Common myeloid progenitor, CD34-positive (primary cell): ENCODE data around the gene MMRN2.

Experiments
- CTCF ChIA-PET: fragments of 350-600 bp; sonication (Branson Sonifier 250); formaldehyde crosslinking; loops from one replicate; lab custom pipeline; 2021; ENCODE audit warnings: antibody characterized with exemption; lab: Charles Lee
- POLR2A ChIA-PET: fragments of 350-600 bp; sonication (Branson Sonifier 250); formaldehyde crosslinking; loops from one replicate; lab custom pipeline; 2021; ENCODE audit warnings: antibody characterized with exemption; lab: Charles Lee
- DNase-seq, 3 donors: peaks; one replicate each; pipeline versions ENCODE4 v3.0.0 to v3.0.0-alpha.2; 2013
- H3K27ac ChIP-seq, 2 experiments: 1 replicate in 1 of 2; 2 replicates in 1 of 2; pipeline ENCODE4 v1.7.0; 2013; ENCODE audit warnings: inconsistent platforms in 2 of 2, low read length in 2 of 2, mild to moderate bottlenecking in 2 of 2, low read depth in 1 of 2, moderate library complexity in 1 of 2; ENCODE audit not compliant: severe bottlenecking in 2 of 2, insufficient read depth in 1 of 2, poor library complexity in 1 of 2
- H3K27me3 ChIP-seq, 5 experiments: replicated peaks in 2 of 5; 1 replicate in 3 of 5; 2 replicates in 2 of 5; pipeline versions ENCODE4 v1.6.1 to v1.7.0; 2013; ENCODE audit warnings: low read length in 4 of 5, mild to moderate bottlenecking in 2 of 5, moderate library complexity in 2 of 5, inconsistent platforms in 1 of 5; ENCODE audit not compliant: insufficient read depth in 5 of 5, control insufficient read depth in 4 of 5
- H3K36me3 ChIP-seq, 4 experiments: 1 replicate in 2 of 4; 2 replicates in 2 of 4; pipeline versions ENCODE4 v1.6.1 to v1.7.0; 2013; ENCODE audit warnings: low read length in 3 of 4, control low read depth in 1 of 4, mild to moderate bottlenecking in 1 of 4; ENCODE audit not compliant: control insufficient read depth in 4 of 4, insufficient read depth in 4 of 4
- H3K4me1 ChIP-seq, 4 experiments: 1 replicate in 3 of 4; 2 replicates in 1 of 4; pipeline versions ENCODE4 v1.6.1 to v1.7.1; 2013; ENCODE audit warnings: low read length in 3 of 4, mild to moderate bottlenecking in 3 of 4, control low read depth in 1 of 4, inconsistent platforms in 1 of 4, moderate library complexity in 1 of 4; ENCODE audit not compliant: control insufficient read depth in 4 of 4, insufficient read depth in 4 of 4; ENCODE audit errors: control extremely low read depth in 1 of 4
- H3K4me3 ChIP-seq, 7 experiments: 1 replicate in 4 of 7; 2 replicates in 3 of 7; pipeline versions ENCODE4 v1.5.1 to v1.7.0; 2013; ENCODE audit warnings: mild to moderate bottlenecking in 7 of 7, low read length in 6 of 7, moderate library complexity in 6 of 7, inconsistent platforms in 2 of 7, low read depth in 2 of 7, control low read depth in 1 of 7; ENCODE audit not compliant: insufficient read depth in 4 of 7, control insufficient read depth in 1 of 7; ENCODE audit errors: extremely low read depth in 1 of 7
- H3K9me3 ChIP-seq, 5 experiments: 1 replicate in 4 of 5; 2 replicates in 1 of 5; pipeline versions ENCODE4 v1.6.1 to v1.7.1; 2013; ENCODE audit warnings: low read length in 4 of 5, mild to moderate bottlenecking in 2 of 5, inconsistent platforms in 1 of 5, low read depth in 1 of 5, moderate library complexity in 1 of 5; ENCODE audit not compliant: control insufficient read depth in 4 of 5, insufficient read depth in 2 of 5; ENCODE audit errors: control extremely low read depth in 1 of 5
- WGBS: methylation state at CpG from one replicate; pipeline ENCODE4 v1.1.5; 2013; ENCODE audit not compliant: insufficient coverage; 5-methylcytosine and 5-hydroxymethylcytosine counted together

The MMRN2 gene

GRCh38 chr10:86904600-86904999 lies 52.8 kb downstream of the MMRN2 start:
- Histone ChIP-seq H3K4me3 (no peak overlapping the region), H3K9me3 (peaks cover 0 to 10% (median 4%) of the 10 kb centered on the region in 5 experiments), H3K27ac (no peak overlapping the region), H3K4me1 (no peaks in the 10 kb centered on the region), H3K27me3 (peaks cover 0 to 19% (median 0%) of the 10 kb centered on the region in 5 experiments), H3K36me3 (no peaks in the 10 kb centered on the region)
- no peak for DNase-seq
- no CpG with 5 or more reads among the region's 2 CpGs for WGBS
- POLR2A ChIA-PET = no interaction called here
- CTCF ChIA-PET = no interaction called here

- ChIA-PET POLR2A (interaction anchor here (0.6 kb wide), 1 partner anchor 266 kb away, joined by 3 read pairs; no protein-coding TSS in a partner anchor), CTCF (interaction anchor here (1.2 to 5.2 kb wide), 4 partner anchors 10 to 211 kb away, joined by 4 to 47 read pairs (median 14); no protein-coding TSS in a partner anchor)
- Histone ChIP-seq H3K27ac (no peak overlapping the region), H3K36me3 (no peaks in the 10 kb centered on the region), H3K4me1 (no peaks in the 10 kb centered on the region), H3K9me3 (peaks cover 0 to 3% (median 0%) of the 10 kb centered on the region in 5 experiments), H3K27me3 (peaks cover 0 to 25% (median 3%) of the 10 kb centered on the region in 5 experiments), H3K4me3 (no peak overlapping the region)
- 48% methylated on average over 2 of the region's 2 CpGs for WGBS
- DNase-seq = no peak
Measured at GRCh38 chr10:86900955-86901354, 56.5 kb downstream of the MMRN2 start.

GRCh38 chr10:86899670-86900276 lies 57.6 kb downstream of the MMRN2 start:
- Histone ChIP-seq H3K27me3 (peaks cover 0 to 26% (median 3%) of the 10 kb centered on the region in 5 experiments), H3K4me1 (no peaks in the 10 kb centered on the region), H3K9me3 (no peaks in the 10 kb centered on the region), H3K36me3 (no peaks in the 10 kb centered on the region), H3K27ac (no peak overlapping the region), H3K4me3 (no peak overlapping the region)
- ChIA-PET POLR2A (no interaction called here), CTCF (interaction anchor here (0.7 to 5.2 kb wide), 13 partner anchors 11 to 501 kb away, joined by 3 to 47 read pairs (median 3); no protein-coding TSS in a partner anchor)
- WGBS = 0% methylated on average over 2 of the region's 9 CpGs
- peak; percentile 66 to 76 (median 68) for DNase-seq

GRCh38 chr10:86899132-86899531 lies 58.3 kb downstream of the MMRN2 start:
- H3K27ac ChIP-seq = no peak overlapping the region
- WGBS = 93% methylated on average over 1 of the region's 6 CpGs
- POLR2A ChIA-PET = no interaction called here
- H3K27me3 ChIP-seq = peaks cover 0 to 28% (median 3%) of the 10 kb centered on the region in 5 experiments
- DNase-seq = no peak
- H3K36me3 ChIP-seq = no peaks in the 10 kb centered on the region
- no peak overlapping the region for H3K4me3 ChIP-seq
- CTCF ChIA-PET = interaction anchor here (0.7 to 5.2 kb wide), 14 partner anchors 8 to 500 kb away, joined by 3 to 47 read pairs (median 3); no protein-coding TSS in a partner anchor
- no peaks in the 10 kb centered on the region for H3K4me1 ChIP-seq
- no peaks in the 10 kb centered on the region for H3K9me3 ChIP-seq

GRCh38 chr10:86898511-86898910 lies 58.9 kb downstream of the MMRN2 start:
- Histone ChIP-seq H3K4me3 (no peak overlapping the region), H3K36me3 (no peaks in the 10 kb centered on the region), H3K27ac (no peak overlapping the region), H3K4me1 (no peaks in the 10 kb centered on the region), H3K27me3 (peaks cover 0 to 28% (median 3%) of the 10 kb centered on the region in 5 experiments), H3K9me3 (no peaks in the 10 kb centered on the region)
- CTCF ChIA-PET = interaction anchor here (0.8 to 5.2 kb wide), 9 partner anchors 9 to 209 kb away, joined by 3 to 47 read pairs (median 3); no protein-coding TSS in a partner anchor
- no peak for DNase-seq
- POLR2A ChIA-PET = no interaction called here
- 92% methylated on average over 3 of the region's 4 CpGs for WGBS

- H3K27ac ChIP-seq = no peak overlapping the region
- H3K36me3 ChIP-seq = no peaks in the 10 kb centered on the region
- ChIA-PET CTCF (interaction anchor here (1.0 to 1.7 kb wide), 3 partner anchors 11 to 190 kb away, joined by 3 to 4 read pairs (median 4); no protein-coding TSS in a partner anchor), POLR2A (no interaction called here)
- no peak overlapping the region for H3K4me3 ChIP-seq
- peaks cover 7 to 14% (median 10%) of the 10 kb centered on the region in 4 experiments for H3K4me1 ChIP-seq
- no peaks in the 10 kb centered on the region for H3K9me3 ChIP-seq
- WGBS = no CpG with 5 or more reads among the region's 3 CpGs
- peaks cover 0 to 2% (median 0%) of the 10 kb centered on the region in 5 experiments for H3K27me3 ChIP-seq
- DNase-seq = no peak
Measured at GRCh38 chr10:86889997-86890396, 67.4 kb downstream of the MMRN2 start.
